Motor neuron (in vitro differentiated cells): ENCODE measurements around the gene NUTM2D. TPM values are rescaled to one million over a fixed set of nuclear protein-coding genes. Genes with fewer than 3 reads are reported as not detected.
"Not testable (repeated sequence)": the region's sequence is repeated elsewhere in the genome, so short reads cannot be mapped to it uniquely, and the experiment has no call there.

Experiments
- ATAC-seq, 8 experiments: fragments of 200-7000 bp; cut with Tn5 transposase; replicated peaks in 6 of 8; 2 replicates each; pipeline ENCODE4 v1.8.0; 2021; ENCODE audit warnings: mild to moderate bottlenecking in 8 of 8, moderate library complexity in 8 of 8
- H3K27ac ChIP-seq, 2 donors: fragments of 250-450 bp; sonication (Bioruptor Pico); 2 replicates each; pipeline ENCODE4 v1.9.0; 2021; ENCODE audit warnings: antibody characterized with exemption in 2 of 2, mild to moderate bottlenecking in 2 of 2, moderate library complexity in 1 of 2
- H3K4me1 ChIP-seq, 2 donors: fragments of 250-450 bp; sonication (Bioruptor Pico); replicated peaks in 1 of 2; 2 replicates each; pipeline ENCODE4 v1.6.1; 2021; ENCODE audit warnings: antibody characterized with exemption in 2 of 2, mild to moderate bottlenecking in 2 of 2, moderate library complexity in 1 of 2
- H3K4me3 ChIP-seq, 5 donors: fragments of 250-450 bp; sonication (Bioruptor Pico); 2 replicates each; pipeline ENCODE4 v1.9.0; 2021; ENCODE audit warnings: antibody characterized with exemption in 5 of 5, mild to moderate bottlenecking in 5 of 5, moderate library complexity in 4 of 5
- WGBS, 10 experiments: fragments of 450-650 bp; shearing (Covaris generic); methylation state at CpG; one replicate each; pipeline ENCODE4 v1.0.0; 2022; 5-methylcytosine and 5-hydroxymethylcytosine counted together
- in situ Hi-C, 9 experiments: fragments of 400-800 bp; cut with MboI; loops; one replicate each; pipeline ENCODE4 v1.15.0; 2021; ENCODE audit warnings: low sequenced_read_pairs in 9 of 9, low pct_unique_long_range_greater_than_20kb in 2 of 9; ENCODE audit not compliant: unreplicated experiment in 9 of 9
- total RNA-seq, 8 experiments: library from RNA; unstranded; fragments of 300-600 nt; gene quantifications; 2 replicates each; pipeline versions ENCODE4 v1.2.3 to v1.2.4, GENCODE V29; 2022

The NUTM2D gene
- total RNA-seq, 8 experiments from 2014 or later: 0.40 to 11.9 (median 8.6) TPM

DNA sequence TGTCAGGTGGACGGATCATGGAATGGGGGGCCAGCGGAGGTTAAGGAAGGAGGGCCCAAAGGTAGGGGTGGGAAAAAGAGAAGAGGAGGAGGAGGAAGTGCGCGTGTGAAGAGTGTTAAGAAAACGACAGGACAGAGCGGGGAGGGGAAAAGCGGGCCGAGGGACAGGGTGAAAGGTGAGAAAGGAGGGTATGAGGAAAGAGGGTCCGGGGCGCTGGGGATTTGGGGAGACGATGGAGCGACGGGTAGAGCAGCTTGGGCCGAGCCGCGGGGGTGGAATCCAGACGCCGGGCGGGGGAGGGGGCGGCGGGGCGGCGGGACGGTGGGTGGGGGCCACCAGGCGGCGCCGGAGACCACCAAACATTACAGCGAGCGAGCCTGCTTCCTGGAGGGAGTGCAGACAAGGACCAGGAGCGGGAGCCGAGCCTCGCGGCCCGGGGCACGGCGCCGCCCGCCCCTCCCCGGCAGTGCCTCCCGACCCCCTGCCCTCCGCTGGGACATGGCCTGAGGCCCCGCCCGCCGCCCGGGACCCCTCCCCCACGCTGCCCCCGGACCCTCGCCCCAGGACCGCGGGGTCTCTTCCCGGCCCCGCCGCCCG, 15.9 kb upstream of the NUTM2D start:
- WGBS, 10 experiments: no CpG with 5 or more reads among the region's 54 CpGs
- in situ Hi-C loops, H3K27ac ChIP-seq, H3K4me1 ChIP-seq: not testable (repeated sequence)
- H3K4me3 ChIP-seq: peak overlapping the region in 4 of 5 donors; percentile 39 to 86 (median 57)
- peak; percentile 9 to 63 (median 36) for ATAC-seq

DNA sequence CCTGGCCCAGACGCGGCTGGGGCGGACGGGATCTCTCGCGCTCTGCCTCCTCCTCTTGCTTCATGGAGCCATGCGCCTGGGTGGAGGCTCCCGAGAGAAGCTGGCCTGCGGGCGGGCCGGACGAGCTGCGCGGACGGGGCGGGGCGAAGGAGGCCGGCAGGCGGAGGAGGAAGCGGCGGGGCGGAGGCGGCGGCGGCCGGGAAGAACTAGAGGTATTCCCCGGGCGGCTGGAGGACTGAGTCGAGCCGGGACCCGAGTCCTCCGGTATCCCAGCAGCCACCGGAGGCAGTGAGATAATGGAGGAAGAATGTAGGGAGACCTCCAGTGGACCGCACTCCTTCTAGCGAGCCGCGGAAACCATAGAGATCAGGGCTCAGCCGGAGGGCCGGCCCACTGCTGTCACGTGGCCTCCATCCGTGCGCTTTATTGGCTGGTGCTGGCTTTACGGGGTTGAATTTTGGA, 15.3 kb upstream of the NUTM2D start:
- WGBS, 10 experiments: no CpG with 5 or more reads among the region's 43 CpGs
- H3K27ac ChIP-seq: peak overlapping the region; percentile 95 to 97
- in situ Hi-C loops: not testable (repeated sequence)

DNA sequence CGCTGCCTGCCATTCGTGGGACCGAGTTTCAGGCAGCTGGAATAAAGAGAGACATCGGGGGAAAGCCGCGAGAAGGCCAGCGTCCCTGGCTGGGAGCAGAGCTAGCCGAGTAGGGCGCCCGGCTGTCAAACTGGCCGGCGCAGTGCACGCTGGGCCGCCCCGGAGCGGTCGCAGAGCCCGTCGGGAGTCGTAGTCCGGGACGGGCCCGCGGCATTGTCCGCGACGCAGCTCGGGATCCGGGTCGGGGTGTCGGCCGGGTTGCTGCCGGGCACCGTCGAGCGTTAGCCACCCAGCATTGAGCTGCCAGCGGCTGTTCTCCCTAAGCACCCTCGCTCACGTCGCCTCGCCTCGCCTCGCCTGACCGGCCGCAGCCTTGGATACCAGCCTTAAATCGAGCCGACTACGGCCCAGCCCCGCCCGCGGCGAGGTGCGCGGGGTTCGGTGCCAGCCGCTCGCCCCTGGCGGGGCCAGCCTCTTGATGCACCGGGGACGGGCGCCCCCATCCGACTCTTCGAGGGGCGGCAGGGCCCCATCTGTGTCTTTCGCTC, 14.8 kb upstream of the NUTM2D start:
- H3K4me1 ChIP-seq, in situ Hi-C loops: not testable (repeated sequence)
- Histone ChIP-seq H3K4me3 (peak overlapping the region in 4 of 5 donors; percentile 62 to 86 (median 70)), H3K27ac (peak overlapping the region; percentile 95 to 97)
- ATAC-seq: peak; percentile 68 to 82 (median 78)
- no CpG with 5 or more reads among the region's 65 CpGs for WGBS, 10 experiments

More for the DNA sequence above, 15.3 kb upstream of the NUTM2D start:
- not testable (repeated sequence) for H3K4me1 ChIP-seq
- H3K4me3 ChIP-seq: peak overlapping the region in 4 of 5 donors; percentile 62 to 86 (median 70)
- ATAC-seq: peak; percentile 82 to 96 (median 90)

DNA sequence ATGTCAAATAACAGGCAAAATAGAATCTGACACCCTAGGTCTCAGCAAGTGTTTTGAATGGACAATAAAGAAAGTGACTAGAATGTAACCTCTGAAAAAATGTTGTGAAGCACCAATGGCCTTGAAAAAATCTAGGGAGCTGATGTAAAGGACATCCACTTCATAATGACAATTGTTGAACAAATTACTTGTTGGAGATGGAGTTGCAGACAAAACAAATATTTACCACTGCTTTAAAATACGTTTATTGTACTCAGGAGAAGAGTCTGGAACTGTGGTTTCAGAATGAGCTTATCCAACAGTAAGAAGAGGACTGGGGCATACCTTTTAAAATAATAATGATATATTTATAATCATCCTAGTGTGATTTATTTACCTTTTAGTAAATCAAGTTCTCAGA, 11.8 kb upstream of the NUTM2D start:
- 86% methylated on average over 1 of the region's 1 CpG; no CpG with 5 or more reads in 9 of the 10 experiments for WGBS, 10 experiments
- H3K27ac ChIP-seq, ATAC-seq, H3K4me3 ChIP-seq, H3K4me1 ChIP-seq, in situ Hi-C loops: not testable (repeated sequence)

DNA sequence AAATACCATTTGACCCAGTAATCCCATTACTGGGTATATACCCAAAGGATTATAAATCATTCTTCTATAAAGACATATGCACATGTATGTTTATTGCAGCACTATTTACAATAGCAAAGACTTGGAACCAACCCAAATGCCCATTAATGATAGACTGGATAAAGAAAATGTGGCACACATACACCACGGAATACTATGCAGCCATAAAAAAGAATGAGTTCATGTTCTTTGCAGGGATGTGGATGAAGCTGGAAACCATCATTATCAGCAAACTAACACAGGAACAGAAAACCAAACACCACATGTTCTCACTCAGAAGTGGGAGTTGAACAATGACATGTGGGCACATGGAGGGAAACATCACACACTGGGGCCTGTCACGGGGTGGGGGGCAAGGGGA, 7.4 kb upstream of the NUTM2D start:
- ATAC-seq, in situ Hi-C loops, H3K27ac ChIP-seq, H3K4me1 ChIP-seq, H3K4me3 ChIP-seq: not testable (repeated sequence)
- no CpG with 5 or more reads among the region's 2 CpGs for WGBS, 10 experiments

DNA sequence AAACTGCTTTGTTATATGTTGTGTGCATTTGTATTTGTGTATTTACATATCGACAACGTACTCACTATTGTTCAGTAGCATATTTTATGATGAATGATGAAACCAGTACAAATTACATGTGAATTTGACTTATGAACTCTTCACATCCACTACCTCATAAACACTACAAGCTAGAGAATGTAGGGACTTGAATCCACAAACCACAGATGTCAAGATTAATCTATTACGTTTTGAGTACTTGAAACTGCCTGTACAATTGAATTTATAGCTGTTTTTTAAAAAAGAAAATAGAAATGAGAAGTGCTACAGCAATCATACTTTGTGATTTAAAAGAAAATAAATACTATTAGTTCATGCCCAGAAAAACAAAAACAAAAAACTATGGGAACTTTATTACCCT, 4.7 kb upstream of the NUTM2D start:
- H3K4me3 ChIP-seq, in situ Hi-C loops, ATAC-seq, H3K27ac ChIP-seq, H3K4me1 ChIP-seq: not testable (repeated sequence)
- WGBS, 10 experiments: 0 to 76% methylated on average over 1 to 3 of the region's 3 CpGs; no CpG with 5 or more reads in 8 of the 10 experiments

DNA sequence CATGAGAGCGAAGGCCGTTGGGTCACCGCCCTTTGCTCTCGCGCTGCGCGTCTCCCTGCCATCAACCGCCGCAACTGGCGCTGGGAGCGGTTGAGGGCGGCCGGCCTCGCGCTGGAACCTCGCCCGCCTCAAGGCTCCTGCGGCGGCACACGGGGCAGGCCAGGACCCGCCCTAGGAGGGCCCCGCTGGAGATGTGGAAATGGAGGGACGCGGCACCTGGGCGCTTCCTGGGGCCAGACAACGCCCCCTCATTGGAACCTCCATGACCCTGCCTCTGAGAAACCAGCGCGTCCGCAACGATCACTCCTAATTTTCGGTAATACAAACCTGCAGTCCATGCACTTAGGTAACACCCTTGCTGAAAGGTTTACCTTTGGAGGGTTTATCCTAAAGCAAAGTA, 2.4 kb upstream of the NUTM2D start:
- in situ Hi-C loops, H3K4me3 ChIP-seq, H3K4me1 ChIP-seq, ATAC-seq, H3K27ac ChIP-seq: not testable (repeated sequence)
- WGBS, 10 experiments: no CpG with 5 or more reads among the region's 31 CpGs

DNA sequence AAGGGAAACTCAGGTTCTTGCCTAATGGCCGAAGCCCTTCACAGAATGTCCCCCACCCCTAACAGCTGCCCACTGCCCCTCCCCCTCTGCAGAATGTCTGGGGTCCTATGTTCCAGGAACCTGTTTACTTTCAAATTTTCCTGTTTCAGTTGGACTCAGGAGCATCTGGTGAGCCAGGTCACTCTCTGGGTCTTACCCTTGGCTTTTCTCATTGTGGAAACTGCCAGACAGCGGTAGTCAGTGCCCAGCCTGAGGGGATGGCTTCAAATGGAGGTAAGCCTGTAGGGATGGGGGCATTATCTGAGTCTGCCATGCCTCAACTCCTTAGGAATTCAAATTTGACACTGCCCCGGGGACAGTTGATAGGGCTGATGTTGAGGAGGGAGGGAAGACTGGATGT, 615 bp downstream of the NUTM2D start:
- H3K4me3 ChIP-seq, H3K27ac ChIP-seq, ATAC-seq, in situ Hi-C loops, H3K4me1 ChIP-seq: not testable (repeated sequence)
- WGBS, 10 experiments: no CpG with 5 or more reads among the region's 3 CpGs

DNA sequence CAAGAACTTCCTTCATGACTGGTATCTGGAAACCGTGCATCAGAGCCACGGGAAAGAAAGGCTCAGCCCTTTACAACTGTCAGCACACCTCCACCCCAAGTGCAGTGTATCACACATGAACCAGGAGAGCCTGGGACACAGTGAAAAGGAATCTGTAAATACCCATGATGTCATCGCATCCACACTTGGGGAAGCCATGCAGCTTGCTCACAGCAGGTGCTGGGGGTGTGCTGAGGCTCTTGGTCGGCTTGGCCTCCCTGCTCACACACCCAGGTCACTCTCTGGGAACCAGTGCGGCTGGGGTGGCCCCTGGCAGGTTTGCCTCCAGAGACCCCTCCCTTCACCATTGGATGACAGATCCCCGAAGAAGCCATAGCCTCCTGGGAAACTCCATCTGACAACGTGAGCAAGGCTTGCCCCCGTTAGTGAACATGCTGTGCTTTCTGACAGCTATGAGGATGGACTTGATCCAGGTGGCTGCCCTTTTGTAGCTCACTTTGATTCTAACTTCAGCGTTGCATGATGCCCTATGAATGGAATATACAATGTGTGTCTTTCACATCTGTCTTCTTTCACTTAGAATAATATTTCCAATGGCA, 12.1 kb downstream of the NUTM2D start:
- ATAC-seq, H3K4me3 ChIP-seq, H3K27ac ChIP-seq, in situ Hi-C loops, H3K4me1 ChIP-seq: not testable (repeated sequence)
- WGBS, 10 experiments: no CpG with 5 or more reads among the region's 9 CpGs

DNA sequence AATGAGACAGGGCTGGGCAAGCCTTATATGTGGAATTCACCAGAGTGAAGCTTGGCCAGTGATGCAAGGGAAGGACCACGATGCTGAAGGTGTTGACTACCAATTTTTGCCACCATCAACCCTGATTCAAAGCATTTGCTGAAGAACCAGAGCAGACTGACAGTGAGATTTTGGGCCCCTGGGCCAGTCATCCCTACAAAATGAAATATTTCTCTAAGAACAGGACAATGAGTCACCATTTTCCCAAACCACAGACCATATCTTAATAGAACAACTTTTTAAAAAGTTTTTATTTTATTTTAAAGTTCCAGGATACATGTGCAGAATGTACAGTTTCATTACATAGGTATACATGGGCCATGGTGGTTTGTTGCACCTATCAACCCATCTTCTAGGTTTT, 16.5 kb downstream of the NUTM2D start:
- H3K27ac ChIP-seq, H3K4me3 ChIP-seq, H3K4me1 ChIP-seq, ATAC-seq, in situ Hi-C loops: not testable (repeated sequence)
- no CpG with 5 or more reads among the region's 1 CpG for WGBS, 10 experiments

DNA sequence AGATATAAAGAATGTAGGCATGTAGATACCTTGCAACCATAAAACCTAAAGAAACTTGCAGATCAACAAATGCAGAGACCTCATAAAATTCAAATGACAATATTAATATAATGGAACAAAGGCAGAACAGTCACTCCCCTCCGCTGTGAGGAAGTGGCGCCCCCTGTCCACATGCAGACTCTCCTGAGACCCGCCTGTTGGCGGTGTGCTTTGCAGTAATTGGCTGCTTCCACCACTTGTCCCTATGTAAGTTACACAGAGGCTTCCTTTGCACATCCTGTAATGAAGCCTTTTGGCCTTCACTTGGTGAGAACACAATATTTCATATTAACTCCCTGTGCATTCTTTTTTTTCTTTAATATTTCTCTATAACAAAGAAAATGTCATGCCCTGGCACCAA, 21.6 kb downstream of the NUTM2D start:
- in situ Hi-C loops, H3K4me1 ChIP-seq, H3K27ac ChIP-seq, H3K4me3 ChIP-seq: not testable (repeated sequence)
- ATAC-seq: peak in 1 of 8 experiments; percentile 50
- WGBS, 10 experiments: no CpG with 5 or more reads among the region's 4 CpGs

DNA sequence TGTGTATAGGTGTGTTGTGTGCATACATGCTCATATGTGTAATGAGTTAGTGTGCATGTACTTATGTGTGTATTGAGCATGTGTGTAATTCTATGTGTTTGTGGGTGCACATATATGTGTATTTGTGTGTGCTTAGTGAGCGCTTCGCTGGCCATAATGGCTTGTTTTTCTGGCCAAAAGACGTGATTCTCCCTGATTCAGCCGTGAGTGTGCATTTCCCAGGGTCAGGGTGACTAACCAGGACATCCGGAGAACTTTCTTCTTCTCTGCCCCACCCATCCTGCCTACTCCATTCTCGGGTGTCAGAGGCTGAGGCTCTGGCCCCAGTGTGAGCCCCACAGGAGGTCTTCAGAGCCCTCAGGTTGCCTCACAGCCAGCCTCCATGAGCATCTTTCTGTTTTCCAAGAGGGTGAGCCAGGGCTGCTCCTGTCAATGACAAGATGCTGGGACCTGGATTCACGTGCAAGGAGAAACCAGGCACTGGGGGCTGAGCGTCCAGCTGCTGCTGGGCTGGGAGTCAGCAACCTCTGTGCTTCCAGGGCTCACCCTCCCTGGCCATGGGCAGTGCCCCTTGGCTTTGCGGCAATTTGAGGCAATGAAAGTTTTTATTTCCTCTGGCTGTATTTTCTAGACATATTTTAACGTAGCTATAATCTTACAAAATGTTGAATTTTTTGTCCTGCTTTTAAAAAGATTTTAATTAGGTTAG, 25.8 kb downstream of the NUTM2D start:
- H3K27ac ChIP-seq, in situ Hi-C loops, H3K4me1 ChIP-seq, H3K4me3 ChIP-seq: not testable (repeated sequence)
- no CpG with 5 or more reads among the region's 10 CpGs for WGBS, 10 experiments
- peak in 2 of 8 experiments; percentile 92 to 96 for ATAC-seq

DNA sequence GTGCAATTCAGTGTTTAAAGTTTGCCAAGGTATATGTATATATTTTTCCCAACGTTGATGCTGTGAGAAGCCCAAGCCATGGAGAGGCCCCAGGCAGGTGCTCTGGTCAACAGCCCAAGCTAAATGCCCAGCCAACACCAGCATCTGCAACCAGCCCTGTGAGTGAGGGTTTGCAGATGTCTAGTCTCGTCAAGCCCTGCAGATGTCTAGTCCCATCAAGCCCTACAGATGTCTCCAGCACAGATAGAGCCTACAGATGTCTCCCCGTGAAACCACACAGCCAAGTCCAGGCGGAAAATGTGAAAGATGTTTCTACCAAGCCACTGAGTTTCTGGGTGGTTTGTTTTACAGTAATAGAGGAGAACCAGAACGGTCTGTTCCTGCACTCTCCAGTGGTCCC, 26.7 kb downstream of the NUTM2D start:
- H3K4me1 ChIP-seq, H3K4me3 ChIP-seq, ATAC-seq, in situ Hi-C loops, H3K27ac ChIP-seq: not testable (repeated sequence)
- no CpG with 5 or more reads among the region's 5 CpGs for WGBS, 10 experiments
